Stimulated activated naive CD8-positive, alpha-beta T cell treated with anti-CD3 and anti-CD28 coated beads, Interleukin-15, Interleukin-2, amounts not matched to agents 100 U/mL and 50 U/mL, for 24 hours (primary cell): ENCODE data around the gene CZIB.
"Not testable (repeated sequence)": the region's sequence is repeated elsewhere in the genome, so short reads cannot be mapped to it uniquely, and the experiment has no call there.

Experiments used
- ATAC-seq: fragments of 150-1000 bp; cut with Tn5 transposase; one replicate; pipeline ENCODE4 v1.10.0; 2021
- DNase-seq: peaks from one replicate; pipeline ENCODE4 v3.0.0; 2021

Gene CZIB

GRCh38 chr1:53188099-53188498 lies 32.3 kb downstream of the CZIB start:
- DNase-seq: no peak
- no peak for ATAC-seq

GRCh38 chr1:53187401-53187800 lies 33.0 kb downstream of the CZIB start:
- ATAC-seq: no peak
- DNase-seq: no peak

- no peak for DNase-seq
- no peak for ATAC-seq
Observed at GRCh38 chr1:53186533-53186932, 33.9 kb downstream of the CZIB start.

- not testable (repeated sequence) for ATAC-seq, DNase-seq
Observed at GRCh38 chr1:53185955-53186297, 34.5 kb downstream of the CZIB start.

- DNase-seq (no peak), ATAC-seq (no peak)
Observed at GRCh38 chr1:53183095-53183990, 37.1 kb downstream of the CZIB start.

GRCh38 chr1:53182716-53183094 lies 37.7 kb downstream of the CZIB start:
- DNase-seq: no peak
- no peak for ATAC-seq

- peak; percentile 88 for DNase-seq
- ATAC-seq: peak; percentile 56
Observed at GRCh38 chr1:53182111-53182593, 38.3 kb downstream of the CZIB start.

- DNase-seq (no peak), ATAC-seq (no peak)
Observed at GRCh38 chr1:53180951-53181350, 39.5 kb downstream of the CZIB start.

- no peak for ATAC-seq
- DNase-seq: no peak
Observed at GRCh38 chr1:53180226-53180625, 40.2 kb downstream of the CZIB start.

- DNase-seq (no peak), ATAC-seq (no peak)
Observed at GRCh38 chr1:53176452-53177208, 43.8 kb downstream of the CZIB start.

GRCh38 chr1:53174971-53175913 lies 45.2 kb downstream of the CZIB start:
- DNase-seq (no peak), ATAC-seq (no peak)

GRCh38 chr1:53172426-53173128 lies 47.9 kb downstream of the CZIB start:
- DNase-seq (no peak), ATAC-seq (no peak)

GRCh38 chr1:53166912-53167311 lies 53.5 kb downstream of the CZIB start:
- ATAC-seq (no peak), DNase-seq (no peak)

- ATAC-seq (no peak), DNase-seq (no peak)
Observed at GRCh38 chr1:53166366-53166765, 54.1 kb downstream of the CZIB start.

GRCh38 chr1:53165408-53165961 lies 54.9 kb downstream of the CZIB start:
- ATAC-seq: no peak

More at GRCh38 chr1:53165408-53165961, 54.9 kb downstream of the CZIB start:
- DNase-seq: no peak
